ENCODE measurements around the gene OR52I1. TPM values are rescaled to one million over a fixed set of nuclear protein-coding genes. Genes with fewer than 3 reads are reported as not detected.

The OR52I1 gene
- total RNA-seq, 2 experiments from 2014 or later, result not detected

DNA sequence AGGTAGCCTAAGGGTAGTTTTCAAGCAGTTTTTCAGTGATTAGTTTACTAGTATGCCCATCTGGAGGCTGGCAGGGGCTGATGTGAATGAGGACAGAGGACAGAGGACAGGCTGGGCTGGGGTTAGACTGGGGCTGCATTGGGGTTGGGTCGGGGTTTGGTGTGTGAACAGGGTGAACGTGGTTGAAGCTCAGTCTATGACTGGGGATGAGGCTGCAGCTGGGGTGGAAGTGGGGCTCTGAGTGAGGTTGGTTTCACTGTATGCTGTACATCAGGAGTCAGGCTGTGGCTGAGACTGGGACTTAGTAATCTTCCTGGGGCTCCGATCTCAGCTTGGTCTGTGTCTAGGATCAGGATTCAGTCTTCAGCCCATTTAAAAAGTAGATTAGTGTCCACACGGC lies 50.4 kb downstream of the OR52I1 start:
- no peak for TF ChIP-seq CTCF (IDR thresholded peaks at IDR 0.05)
- peaks cover 7% of the 10 kb centered on the region for H3K27me3 Mint-ChIP-seq
- ChIA-PET CTCF (no interaction called here), POLR2A (no interaction called here)
- no peak overlapping the region for H3K27ac Mint-ChIP-seq
- no peak for ATAC-seq
- DNase-seq, result no peak
- no peak overlapping the region for H3K4me3 Mint-ChIP-seq
- intact Hi-C loops (cut with micrococcal nuclease), result no loop called here
- H3K9me3 Mint-ChIP-seq, result no peaks in the 10 kb centered on the region
- no peaks in the 10 kb centered on the region for H3K36me3 Mint-ChIP-seq (ENCODE audit: low read depth)
- H3K4me1 Mint-ChIP-seq (ENCODE audit: low read depth), result no peaks in the 10 kb centered on the region

Other genes starting within 250 kb of the OR52I1 start
- gene OR52B4, start 225.7 kb upstream of the OR52I1 start, total RNA-seq, result not detected
- 10 to 100 TPM; 24.8 to 25.5 TPM for gene TRIM21, start 200.3 kb upstream of the OR52I1 start, total RNA-seq
- gene OR52K2, start 144.7 kb upstream of the OR52I1 start, total RNA-seq, result not detected
- gene OR52K1, start 111.4 kb upstream of the OR52I1 start, total RNA-seq, result not detected
- not detected for gene OR52M1, start 48.8 kb upstream of the OR52I1 start, total RNA-seq
- gene OR52I2, start 12.3 kb upstream of the OR52I1 start, total RNA-seq, result not detected
- gene TRIM68, start 14.2 kb downstream of the OR52I1 start, total RNA-seq, result 10 to 100 TPM; 10.2 to 11.4 TPM
- gene OR51D1, start 43.4 kb downstream of the OR52I1 start, total RNA-seq, result not detected
- not detected for gene OR51E1, start 49.9 kb downstream of the OR52I1 start, total RNA-seq
- not detected for gene OR51E2, start 103.8 kb downstream of the OR52I1 start, total RNA-seq
- gene MMP26, start 110.7 kb downstream of the OR52I1 start, total RNA-seq, result not detected
- not detected for gene OR51F1, start 175.9 kb downstream of the OR52I1 start, total RNA-seq
- gene OR52R1, start 210.3 kb downstream of the OR52I1 start, total RNA-seq, result not detected
- not detected for gene OR51F2, start 227.3 kb downstream of the OR52I1 start, total RNA-seq

Data from activated CD8-positive, alpha-beta T cell treated with anti-CD3 and anti-CD28 coated beads for 36 hours (primary cell).